T-cell (primary cell): ENCODE measurements around the gene CCT3. TPM values are rescaled to one million over a fixed set of nuclear protein-coding genes. Genes with fewer than 3 reads are reported as not detected.

Experiments used
- ATAC-seq, 4 experiments: fragments of 200-7000 bp in 3 of 4; fragments of 150-1000 bp in 1 of 4; cut with Tn5 transposase; replicated peaks in 1 of 4; 1 replicate in 3 of 4; 2 replicates in 1 of 4; pipeline ENCODE4 v1.10.0; 2021; ENCODE audit warnings: moderate library complexity in 3 of 4, mild to moderate bottlenecking in 2 of 4, moderate number of reproducible peaks in 1 of 4
- CTCF ChIA-PET, 2 donors: fragments of 300-600 bp; sonication (Branson Sonifier 250); formaldehyde crosslinking; loops; one replicate each; lab custom pipeline; 2022; ENCODE audit warnings: antibody characterized with exemption in 2 of 2; lab: Charles Lee
- POLR2A ChIA-PET, 2 donors: fragments of 300-600 bp; sonication (Branson Sonifier 250); formaldehyde crosslinking; loops; one replicate each; lab custom pipeline; 2022; ENCODE audit warnings: antibody characterized with exemption in 2 of 2; lab: Charles Lee
- DNase-seq, 35 experiments: peaks; one replicate each; pipeline versions ENCODE4 v3.0.0 to v3.0.0-alpha.2; 2013 to 2023
- H3K27ac ChIP-seq: one replicate; pipeline ENCODE4 v1.5.1; 2013; ENCODE audit warnings: low read length
- H3K27me3 ChIP-seq, 2 experiments: replicated peaks in 1 of 2; 1 replicate in 1 of 2; 2 replicates in 1 of 2; pipeline versions ENCODE4 v1.6.1 to v1.7.0; 2013; ENCODE audit warnings: low read length in 1 of 2, mixed read lengths in 1 of 2; ENCODE audit not compliant: control insufficient read depth in 2 of 2, insufficient read depth in 2 of 2; ENCODE audit errors: extremely low read depth in 1 of 2
- H3K36me3 ChIP-seq, 2 donors: 1 replicate in 1 of 2; 2 replicates in 1 of 2; pipeline versions ENCODE4 v1.6.1 to v1.7.0; 2013; ENCODE audit warnings: low read length in 1 of 2; ENCODE audit not compliant: control insufficient read depth in 2 of 2, insufficient read depth in 1 of 2; ENCODE audit errors: extremely low read depth in 1 of 2
- H3K4me1 ChIP-seq, 2 experiments: 1 replicate in 1 of 2; 2 replicates in 1 of 2; pipeline versions ENCODE4 v1.6.1 to v1.7.0; 2013; ENCODE audit warnings: low read length in 2 of 2, mixed read lengths in 1 of 2; ENCODE audit not compliant: insufficient read depth in 2 of 2, control insufficient read depth in 1 of 2; ENCODE audit errors: extremely low read depth in 1 of 2
- H3K4me3 ChIP-seq, 2 donors: 1 replicate in 1 of 2; 2 replicates in 1 of 2; pipeline versions ENCODE4 v1.5.1 to v1.7.0; 2013; ENCODE audit warnings: mild to moderate bottlenecking in 2 of 2, low read length in 1 of 2, moderate library complexity in 1 of 2; ENCODE audit not compliant: control insufficient read depth in 1 of 2; ENCODE audit errors: extremely low read depth in 1 of 2
- H3K9me3 ChIP-seq: 2 replicates; pipeline ENCODE4 v1.7.0; 2013
- H3K27ac Mint-ChIP-seq, 2 donors: one replicate each; pipeline ENCODE4 v1.8.0; 2020 to 2021; ENCODE audit warnings: mild to moderate bottlenecking in 2 of 2, mixed read lengths in 2 of 2
- H3K27me3 Mint-ChIP-seq, 2 donors: one replicate each; pipeline ENCODE4 v1.8.0; 2021 to 2022; ENCODE audit warnings: mixed read lengths in 2 of 2
- H3K36me3 Mint-ChIP-seq: one replicate; pipeline ENCODE4 v1.8.0; 2021; ENCODE audit warnings: mixed read lengths
- H3K4me1 Mint-ChIP-seq, 3 donors: one replicate each; pipeline ENCODE4 v1.8.0; 2020 to 2022; ENCODE audit warnings: mixed read lengths in 3 of 3, mild to moderate bottlenecking in 1 of 3
- H3K4me3 Mint-ChIP-seq, 3 donors: one replicate each; pipeline ENCODE4 v1.8.0; 2020 to 2022; ENCODE audit warnings: mild to moderate bottlenecking in 3 of 3, mixed read lengths in 3 of 3, moderate library complexity in 3 of 3
- H3K9me3 Mint-ChIP-seq, 3 donors: one replicate each; pipeline ENCODE4 v1.8.0; 2020 to 2022; ENCODE audit warnings: mixed read lengths in 3 of 3
- WGBS: methylation state at CpG from one replicate; pipeline ENCODE4 v1.1.5; 2013; ENCODE audit warnings: missing lambda C conversion rate; ENCODE audit not compliant: insufficient coverage; 5-methylcytosine and 5-hydroxymethylcytosine counted together
- total RNA-seq, 35 experiments: library from RNA in 6 of 35; stranded (reverse) in 6 of 35; fragments of 120-200 nt in 1 of 35; gene quantifications; one replicate each; pipeline versions ENCODE4 v1.2.1 to v1.2.4 and lab custom pipeline; 2013 to 2026

The CCT3 gene
- total RNA-seq, 5 donors from 2014 or later (not counting 1 experiment from before 2014, with no cell fraction given): 87.2 to 138 (median 124) TPM

- H3K4me3 ChIP-seq: no peak overlapping the region
- H3K27ac Mint-ChIP-seq: no peak overlapping the region
- CTCF ChIA-PET: interaction anchor here in 1 of 2 donors (2.5 kb wide), 1 partner anchor 8 kb away, joined by 9 read pairs; no protein-coding TSS in a partner anchor
- no peaks in the 10 kb centered on the region for H3K9me3 ChIP-seq
- ATAC-seq: no peak
- no peaks in the 10 kb centered on the region for H3K4me1 ChIP-seq
- H3K4me1 Mint-ChIP-seq: no peaks in the 10 kb centered on the region
- H3K27me3 Mint-ChIP-seq: peaks cover 23 to 32% of the 10 kb centered on the region in 2 donors
- 60% methylated on average over 17 of the region's 20 CpGs for WGBS
- no peaks in the 10 kb centered on the region for H3K9me3 Mint-ChIP-seq
- POLR2A ChIA-PET: interaction anchor here in 1 of 2 donors (0.5 kb wide), 1 partner anchor 60 kb away, joined by 3 read pairs; no protein-coding TSS in a partner anchor
- H3K4me3 Mint-ChIP-seq: no peak overlapping the region
- H3K36me3 ChIP-seq: no peaks in the 10 kb centered on the region
- H3K27ac ChIP-seq: no peak overlapping the region
- DNase-seq: no peak
- H3K36me3 Mint-ChIP-seq: no peaks in the 10 kb centered on the region
- H3K27me3 ChIP-seq: peaks cover 0 to 58% of the 10 kb centered on the region in 2 experiments
Measured at GRCh38 chr1:156376958-156377919, 39.1 kb upstream of the CCT3 start.

GRCh38 chr1:156376146-156376545 lies 38.1 kb upstream of the CCT3 start:
- DNase-seq: no peak
- H3K36me3 Mint-ChIP-seq: no peaks in the 10 kb centered on the region

DNA sequence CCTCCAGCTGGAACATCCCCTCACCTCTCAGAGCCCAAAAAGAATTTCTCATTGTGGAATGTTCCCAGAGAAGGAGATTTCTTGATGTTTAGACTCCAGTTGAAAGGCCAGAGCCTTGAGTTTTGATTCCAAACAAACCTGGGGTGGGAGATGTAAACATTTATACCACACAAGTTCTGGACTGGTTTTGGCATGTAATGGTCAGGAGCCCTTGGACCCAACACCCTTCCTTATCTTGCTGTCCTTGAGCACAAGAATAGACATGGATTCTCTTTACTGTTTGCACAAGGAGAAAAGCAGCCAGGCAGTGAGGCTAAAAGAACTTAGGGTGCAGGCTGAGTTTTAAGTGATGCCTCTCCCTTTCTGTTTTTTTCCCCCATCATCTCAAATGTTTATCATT lies 35.5 kb upstream of the CCT3 start:
- DNase-seq (no peak), ATAC-seq (no peak)
- peaks cover 32 to 50% of the 10 kb centered on the region in 2 donors for H3K27me3 Mint-ChIP-seq
- no peaks in the 10 kb centered on the region for H3K9me3 ChIP-seq
- no peaks in the 10 kb centered on the region for H3K9me3 Mint-ChIP-seq
- H3K27me3 ChIP-seq: peaks cover 4 to 70% of the 10 kb centered on the region in 2 experiments
- H3K27ac Mint-ChIP-seq: no peak overlapping the region
- POLR2A ChIA-PET: no interaction called here
- peaks cover 0 to 10% of the 10 kb centered on the region in 2 experiments for H3K4me1 ChIP-seq
- CTCF ChIA-PET: no interaction called here
- H3K36me3 Mint-ChIP-seq: no peaks in the 10 kb centered on the region
- H3K36me3 ChIP-seq: no peaks in the 10 kb centered on the region
- H3K27ac ChIP-seq: no peak overlapping the region
- H3K4me1 Mint-ChIP-seq: peaks cover 0 to 4% (median 4%) of the 10 kb centered on the region in 3 donors
- H3K4me3 ChIP-seq: no peak overlapping the region
- no peak overlapping the region for H3K4me3 Mint-ChIP-seq

More at GRCh38 chr1:156376146-156376545, 38.1 kb upstream of the CCT3 start:
- no peaks in the 10 kb centered on the region for H3K36me3 ChIP-seq
- H3K4me1 ChIP-seq: no peaks in the 10 kb centered on the region
- Mint-ChIP-seq H3K4me1 (no peaks in the 10 kb centered on the region), H3K9me3 (no peaks in the 10 kb centered on the region), H3K4me3 (no peak overlapping the region), H3K27me3 (peaks cover 25 to 39% of the 10 kb centered on the region in 2 donors), H3K27ac (no peak overlapping the region)
- WGBS: 88% methylated on average over 2 of the region's 2 CpGs
- peaks cover 0 to 58% of the 10 kb centered on the region in 2 experiments for H3K27me3 ChIP-seq
- H3K4me3 ChIP-seq: no peak overlapping the region
- no peaks in the 10 kb centered on the region for H3K9me3 ChIP-seq
- no peak for ATAC-seq
- no peak overlapping the region for H3K27ac ChIP-seq
- ChIA-PET POLR2A (no interaction called here), CTCF (interaction anchor here in 1 of 2 donors (2.5 kb wide), 1 partner anchor 10 kb away, joined by 9 read pairs; no protein-coding TSS in a partner anchor)

GRCh38 chr1:156372876-156373275 lies 34.8 kb upstream of the CCT3 start:
- no peaks in the 10 kb centered on the region for H3K36me3 Mint-ChIP-seq
- no CpG with 5 or more reads among the region's 4 CpGs for WGBS
- H3K27me3 Mint-ChIP-seq: peaks cover 36 to 57% of the 10 kb centered on the region in 2 donors
- CTCF ChIA-PET: no interaction called here
- Histone ChIP-seq H3K27me3 (peaks cover 4 to 73% of the 10 kb centered on the region in 2 experiments), H3K9me3 (no peaks in the 10 kb centered on the region), H3K27ac (no peak overlapping the region), H3K4me3 (no peak overlapping the region), H3K4me1 (peaks cover 0 to 10% of the 10 kb centered on the region in 2 experiments), H3K36me3 (no peaks in the 10 kb centered on the region)
- no peak overlapping the region for H3K4me3 Mint-ChIP-seq
- no peak for DNase-seq
- no peak overlapping the region for H3K27ac Mint-ChIP-seq
- POLR2A ChIA-PET: no interaction called here
- ATAC-seq: no peak
- H3K4me1 Mint-ChIP-seq: peaks cover 0 to 4% (median 4%) of the 10 kb centered on the region in 3 donors
- no peaks in the 10 kb centered on the region for H3K9me3 Mint-ChIP-seq

DNA sequence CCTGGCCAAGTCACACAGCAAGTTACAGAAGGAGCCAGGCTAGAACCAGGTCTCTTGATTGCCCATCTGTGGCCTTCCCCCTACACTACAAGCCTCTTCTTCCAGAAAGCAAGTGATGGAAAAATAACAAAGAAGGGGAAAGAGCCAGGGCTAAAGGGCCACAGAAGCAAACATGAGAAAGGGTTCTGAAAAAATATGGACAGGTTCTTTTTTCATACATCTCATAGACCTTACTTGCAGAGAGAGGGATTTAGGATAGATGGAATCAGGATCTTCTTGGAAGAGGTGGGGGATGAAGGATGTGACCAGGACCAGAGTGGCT lies 34.1 kb upstream of the CCT3 start:
- Mint-ChIP-seq H3K27ac (no peak overlapping the region), H3K27me3 (peaks cover 42 to 59% of the 10 kb centered on the region in 2 donors)

GRCh38 chr1:156371553-156372264 lies 33.6 kb upstream of the CCT3 start:
- no peaks in the 10 kb centered on the region for H3K36me3 Mint-ChIP-seq
- no peaks in the 10 kb centered on the region for H3K9me3 Mint-ChIP-seq
- H3K27ac ChIP-seq: no peak overlapping the region
- H3K4me1 ChIP-seq: peaks cover 0 to 10% of the 10 kb centered on the region in 2 experiments
- H3K4me3 Mint-ChIP-seq: no peak overlapping the region
- 40% methylated on average over 6 of the region's 7 CpGs for WGBS
- DNase-seq (no peak), ATAC-seq (no peak)
- ChIA-PET POLR2A (interaction anchor here in 1 of 2 donors (0.5 kb wide), 1 partner anchor 86 kb away, joined by 5 read pairs; no protein-coding TSS in a partner anchor), CTCF (interaction anchor here (0.5 to 1.1 kb wide), 3 partner anchors 9 to 1360 kb away, joined by 3 read pairs; no protein-coding TSS in a partner anchor)
- peaks cover 0 to 4% (median 4%) of the 10 kb centered on the region in 3 donors for H3K4me1 Mint-ChIP-seq
- peaks cover 40 to 62% of the 10 kb centered on the region in 2 donors for H3K27me3 Mint-ChIP-seq
- H3K36me3 ChIP-seq: no peaks in the 10 kb centered on the region
- no peak overlapping the region for H3K4me3 ChIP-seq
- no peak overlapping the region for H3K27ac Mint-ChIP-seq
- H3K9me3 ChIP-seq: no peaks in the 10 kb centered on the region
- peaks cover 6 to 74% of the 10 kb centered on the region in 2 experiments for H3K27me3 ChIP-seq

More for the DNA sequence above, 34.1 kb upstream of the CCT3 start:
- POLR2A ChIA-PET: no interaction called here
- H3K36me3 ChIP-seq: no peaks in the 10 kb centered on the region
- H3K4me1 Mint-ChIP-seq: peaks cover 0 to 4% (median 4%) of the 10 kb centered on the region in 3 donors
- H3K4me1 ChIP-seq: peaks cover 0 to 10% of the 10 kb centered on the region in 2 experiments
- CTCF ChIA-PET: no interaction called here
- peaks cover 6 to 73% of the 10 kb centered on the region in 2 experiments for H3K27me3 ChIP-seq
- no peak overlapping the region for H3K27ac ChIP-seq
- DNase-seq (no peak), ATAC-seq (no peak)
- no peaks in the 10 kb centered on the region for H3K9me3 Mint-ChIP-seq
- no peaks in the 10 kb centered on the region for H3K36me3 Mint-ChIP-seq
- H3K4me3 Mint-ChIP-seq: no peak overlapping the region
- no peaks in the 10 kb centered on the region for H3K9me3 ChIP-seq
- no peak overlapping the region for H3K4me3 ChIP-seq
